GF-D8 (cell line): ENCODE data around the gene ZNF655.
"Not testable (repeated sequence)": the region's sequence is repeated elsewhere in the genome, so short reads cannot be mapped to it uniquely, and the experiment has no call there.

Source experiments
- DNase-seq: peaks from one replicate; lab custom pipeline; 2025; lab: John Stamatoyannopoulos, UW

Gene ZNF655, protein sequence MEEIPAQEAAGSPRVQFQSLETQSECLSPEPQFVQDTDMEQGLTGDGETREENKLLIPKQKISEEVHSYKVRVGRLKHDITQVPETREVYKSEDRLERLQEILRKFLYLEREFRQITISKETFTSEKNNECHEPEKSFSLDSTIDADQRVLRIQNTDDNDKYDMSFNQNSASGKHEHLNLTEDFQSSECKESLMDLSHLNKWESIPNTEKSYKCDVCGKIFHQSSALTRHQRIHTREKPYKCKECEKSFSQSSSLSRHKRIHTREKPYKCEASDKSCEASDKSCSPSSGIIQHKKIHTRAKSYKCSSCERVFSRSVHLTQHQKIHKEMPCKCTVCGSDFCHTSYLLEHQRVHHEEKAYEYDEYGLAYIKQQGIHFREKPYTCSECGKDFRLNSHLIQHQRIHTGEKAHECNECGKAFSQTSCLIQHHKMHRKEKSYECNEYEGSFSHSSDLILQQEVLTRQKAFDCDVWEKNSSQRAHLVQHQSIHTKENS

GRCh38 chr7:99558306-99559174 is at the start of gene ZNF655:
TSS of gene ZNF655 (plus strand) at chr7:99558642. CDS start at chr7:99560560, 1,918 bp downstream.
- peak; percentile 80 for DNase-seq

GRCh38 chr7:99514050-99514449 is 44.4 kb upstream of the ZNF655 start:
- DNase-seq, result no peak

GRCh38 chr7:99521399-99521798 is 37.0 kb upstream of the ZNF655 start:
- DNase-seq, result no peak

- DNase-seq, result no peak
Observed at GRCh38 chr7:99525713-99526440, 32.6 kb upstream of the ZNF655 start.

- no peak for DNase-seq
Observed at GRCh38 chr7:99531354-99531765, 27.1 kb upstream of the ZNF655 start.

DNA sequence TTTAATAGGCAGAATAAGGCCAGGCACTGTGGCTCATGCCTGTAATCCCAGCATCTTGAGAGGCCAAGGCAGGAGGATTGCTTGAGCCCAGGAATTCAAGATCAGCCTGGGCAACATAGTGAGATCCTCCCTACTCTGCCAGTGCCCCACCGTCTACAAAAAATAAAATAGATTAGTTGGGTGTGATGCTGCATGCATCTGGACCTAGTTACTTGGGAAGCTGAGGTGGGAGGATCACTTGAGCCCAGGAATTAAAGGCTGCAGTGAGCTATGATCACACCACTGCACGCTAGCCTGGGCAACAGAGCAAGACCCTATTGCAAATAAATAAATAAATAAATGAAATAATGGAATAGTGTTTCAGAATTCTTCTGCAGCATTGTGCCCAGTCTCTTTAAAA is 22.8 kb upstream of the ZNF655 start:
- DNase-seq, result no peak

- DNase-seq, result no peak
Observed at GRCh38 chr7:99539213-99539811, 19.1 kb upstream of the ZNF655 start.

DNA sequence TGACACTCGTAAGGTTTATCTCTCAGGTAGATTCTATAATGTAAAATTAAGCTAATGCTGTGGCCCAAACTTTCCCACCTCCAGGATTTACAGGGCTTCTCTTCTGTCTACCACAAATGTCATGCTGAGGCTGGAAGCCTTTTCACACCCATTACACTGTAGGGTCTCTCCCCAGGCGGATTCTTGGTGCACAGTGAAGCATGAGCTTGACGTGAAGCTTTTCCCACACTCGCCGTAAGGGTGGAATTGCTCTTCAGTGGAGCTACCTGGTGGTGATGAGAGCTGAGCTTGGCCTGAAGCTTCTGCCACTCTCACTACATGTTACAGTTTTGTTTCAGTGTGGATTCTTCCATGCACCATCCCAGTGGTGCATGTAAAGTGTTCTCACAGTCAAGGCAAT is 17.9 kb upstream of the ZNF655 start:
- DNase-seq, result no peak

DNA sequence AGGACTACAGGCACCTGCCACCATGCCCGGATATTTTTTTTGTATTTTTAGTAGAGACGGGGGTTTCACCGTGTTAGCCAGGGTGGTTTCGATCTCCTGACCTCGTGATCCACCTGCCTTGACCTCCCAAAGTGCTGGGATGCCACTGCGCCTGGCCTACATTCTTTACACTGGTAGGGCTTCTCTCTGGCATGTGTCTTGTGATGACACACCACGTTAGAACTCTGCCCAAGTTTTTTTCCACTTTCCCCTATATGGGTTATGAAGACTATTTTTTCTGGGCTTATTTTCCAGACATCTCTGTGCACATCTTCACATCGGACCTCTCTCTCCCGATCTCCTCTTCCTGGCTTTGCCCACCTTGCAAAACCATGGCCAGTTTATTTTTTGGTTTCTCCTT is 17.2 kb upstream of the ZNF655 start:
- no peak for DNase-seq

GRCh38 chr7:99543081-99543671 is 15.3 kb upstream of the ZNF655 start:
- DNase-seq, result no peak

GRCh38 chr7:99543916-99544315 is 14.5 kb upstream of the ZNF655 start:
- DNase-seq, result no peak

DNA sequence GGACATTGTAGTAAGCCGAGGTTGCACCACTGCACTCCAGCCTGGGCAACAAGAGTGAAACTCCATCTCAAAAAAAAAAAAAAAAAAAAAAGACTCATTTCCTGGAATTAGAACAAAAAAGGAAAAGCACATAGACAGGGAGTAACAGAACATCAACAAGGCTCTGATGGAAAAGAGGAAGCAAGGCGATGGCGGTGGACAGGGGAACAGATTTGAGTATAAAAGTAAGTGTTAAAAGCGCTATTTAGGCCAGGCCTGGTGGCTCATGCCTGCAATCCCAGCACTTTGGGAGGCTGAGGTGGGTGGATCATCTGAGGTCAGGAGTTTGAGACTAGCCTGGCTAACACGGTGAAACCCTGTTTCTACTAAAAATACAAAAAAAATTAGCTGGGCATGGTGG is 13.1 kb upstream of the ZNF655 start:
- not testable (repeated sequence) for DNase-seq

DNA sequence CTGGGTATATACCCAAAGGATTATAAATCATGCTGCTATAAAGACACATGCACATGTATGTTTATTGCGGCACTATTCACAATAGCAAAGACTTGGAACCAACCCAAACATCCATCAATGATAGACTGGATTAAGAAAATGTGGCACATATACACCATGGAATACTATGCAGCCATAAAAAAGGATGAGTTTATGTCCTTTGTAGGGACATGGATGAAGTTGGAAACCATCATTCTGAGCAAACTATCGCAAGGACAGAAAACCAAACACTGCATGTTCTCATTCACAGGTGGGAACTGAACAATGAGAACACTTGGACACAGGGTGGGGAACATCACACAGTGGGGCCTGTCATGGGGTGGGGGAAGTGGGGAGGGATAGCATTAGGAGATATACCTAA is 8.9 kb upstream of the ZNF655 start:
- DNase-seq, result not testable (repeated sequence)

GRCh38 chr7:99551334-99551733 is 7.1 kb upstream of the ZNF655 start:
- DNase-seq, result no peak

DNA sequence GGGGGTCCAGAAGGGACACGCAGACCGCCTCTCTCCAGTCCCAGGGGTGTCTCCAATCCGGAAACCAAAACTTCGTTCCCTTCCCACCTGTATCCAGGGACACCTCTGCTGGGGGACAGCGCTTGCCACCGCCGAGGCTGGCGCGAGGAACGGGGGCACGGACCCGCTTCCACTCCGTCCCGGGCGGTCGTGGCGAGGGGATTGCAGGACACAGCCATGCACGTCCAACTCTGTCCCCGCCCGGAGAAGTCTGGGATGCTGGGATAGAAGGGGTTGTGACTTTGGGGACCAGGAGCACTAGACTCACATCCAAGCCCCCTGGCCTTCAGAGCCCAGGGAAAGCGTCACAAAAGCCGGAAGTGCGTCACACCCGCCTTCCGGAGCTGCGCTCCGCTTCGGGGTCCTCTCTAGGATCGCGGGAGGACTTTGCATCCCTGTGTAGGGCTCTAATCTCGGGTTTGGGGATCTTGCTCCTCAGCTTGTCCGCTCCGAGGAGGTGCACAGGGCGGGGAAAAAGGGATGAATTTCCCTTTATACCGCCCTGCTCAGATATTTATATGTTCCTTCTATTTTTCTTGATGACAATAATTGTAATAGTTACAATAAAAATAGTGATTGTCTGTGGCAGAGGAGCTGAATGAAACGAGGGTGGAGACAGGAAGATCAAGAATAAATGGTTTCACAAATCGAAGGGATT is 6.5 kb upstream of the ZNF655 start, which contains the start of gene FAM200A:
Gene FAM200A (minus strand): TSS at position 348 of the 697 bp plus-strand sequence. CDS start 3,707 bp downstream, outside the sequence.
- peak; percentile 69 for DNase-seq

- DNase-seq, result no peak
Observed at GRCh38 chr7:99553039-99553438, 5.4 kb upstream of the ZNF655 start.

DNA sequence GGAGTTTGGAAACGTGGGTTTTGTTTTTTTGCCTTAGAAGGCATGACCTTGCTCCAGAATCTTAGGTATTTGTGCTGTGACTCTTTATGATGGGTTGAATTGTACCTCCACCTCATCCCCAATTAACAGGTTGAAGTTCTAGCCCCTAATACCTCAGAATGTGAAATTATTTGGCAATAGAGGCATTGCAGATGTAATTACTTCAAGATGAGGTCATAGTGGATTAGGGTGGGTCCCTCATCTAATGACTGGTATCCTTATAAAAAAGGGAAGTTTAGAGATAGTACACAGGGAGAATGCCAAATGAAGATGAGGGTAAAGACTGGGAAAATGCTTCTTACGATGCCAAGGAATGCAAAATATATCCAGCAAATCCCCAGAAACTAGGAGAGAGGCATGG is 3.5 kb upstream of the ZNF655 start:
- no peak for DNase-seq

DNA sequence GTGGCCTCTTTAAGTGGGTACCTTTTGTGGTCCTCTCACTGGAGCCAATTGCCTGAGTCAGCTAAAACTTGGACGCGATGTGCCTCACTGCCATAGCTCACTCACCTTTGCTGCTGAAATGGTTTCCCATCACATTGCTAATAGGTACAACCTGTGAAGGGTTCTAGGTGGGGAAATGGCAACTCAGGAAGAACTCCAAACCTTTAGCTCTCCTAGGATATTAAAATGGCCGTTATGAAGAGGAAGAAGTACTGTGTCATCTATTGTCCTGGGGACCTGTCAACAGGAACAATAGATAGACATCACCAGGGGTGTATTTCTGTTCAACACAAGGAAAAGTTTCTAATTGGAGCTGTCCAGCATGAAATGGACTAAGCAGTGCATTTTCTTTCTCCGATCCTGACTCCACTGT is 1.2 kb upstream of the ZNF655 start:
- no peak for DNase-seq

- no peak for DNase-seq
Observed at GRCh38 chr7:99557940-99558305, 519 bp upstream of the ZNF655 start.

- no peak for DNase-seq
Observed at GRCh38 chr7:99559175-99559915, 903 bp downstream of the ZNF655 start.
